Measurements from ENCODE around the gene CERK. TPM values are rescaled to one million over a fixed set of nuclear protein-coding genes. Genes with fewer than 3 reads are reported as not detected.

The CERK gene
- polyA plus RNA-seq, 4 donors, result 50.5 to 58.6 (median 52.7) TPM

GRCh38 chr22:46749682-46750529, 11.9 kb upstream of the CERK start:
- DNase-seq (ENCODE audit: low read depth in 4 of 4, low spot score in 2 of 4), result no peak

DNA sequence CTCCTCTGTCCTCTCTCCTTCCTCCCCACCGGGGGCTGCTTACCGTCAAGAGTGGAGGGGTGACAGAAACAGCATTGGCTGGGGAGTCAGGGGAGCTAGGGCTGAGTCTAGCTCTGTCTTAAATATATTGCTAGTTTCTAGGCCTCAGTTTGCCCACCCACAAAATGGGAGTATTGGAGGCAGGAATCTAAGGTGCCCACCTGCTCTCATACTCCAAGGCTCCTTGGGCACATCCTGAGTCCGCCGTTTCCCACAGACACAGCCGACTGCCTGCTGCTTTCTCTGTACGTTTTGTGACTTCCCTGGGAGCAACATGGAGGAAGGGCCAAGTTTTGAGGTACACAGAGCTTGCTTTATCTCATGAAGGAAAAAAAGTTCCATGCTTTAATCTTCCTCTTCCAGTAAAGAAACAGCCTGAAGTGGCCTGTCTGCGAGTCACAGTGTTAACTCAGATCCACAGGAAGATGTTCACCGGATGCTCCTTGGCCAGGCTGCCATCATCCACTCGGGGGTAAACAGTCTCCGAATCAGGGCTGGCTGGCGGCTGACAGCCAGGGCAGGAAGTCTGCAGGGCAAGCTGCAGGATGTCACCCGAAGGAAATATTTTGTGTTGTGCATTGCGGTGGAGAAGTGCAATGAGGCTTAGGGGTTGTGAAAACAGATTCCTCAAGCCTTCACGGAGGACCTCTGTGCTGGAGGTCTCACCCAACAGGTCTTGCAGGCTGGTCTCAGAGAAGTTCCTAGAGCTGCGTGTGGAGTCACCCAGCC, 11.0 kb upstream of the CERK start:
- no peak for DNase-seq (ENCODE audit: low read depth in 4 of 4, low spot score in 2 of 4)

- no peak for DNase-seq (ENCODE audit: low read depth in 4 of 4, low spot score in 2 of 4)
Observed at GRCh38 chr22:46748206-46748907, 10.3 kb upstream of the CERK start.

GRCh38 chr22:46747646-46748045, 9.6 kb upstream of the CERK start:
- DNase-seq (ENCODE audit: low read depth in 4 of 4, low spot score in 2 of 4), result no peak

GRCh38 chr22:46746620-46747019, 8.6 kb upstream of the CERK start:
- no peak for DNase-seq (ENCODE audit: low read depth in 4 of 4, low spot score in 2 of 4)

GRCh38 chr22:46746192-46746591, 8.1 kb upstream of the CERK start:
- no peak for DNase-seq (ENCODE audit: low read depth in 4 of 4, low spot score in 2 of 4)

GRCh38 chr22:46744581-46744980, 6.5 kb upstream of the CERK start:
- no peak for DNase-seq (ENCODE audit: low read depth in 4 of 4, low spot score in 2 of 4)

DNA sequence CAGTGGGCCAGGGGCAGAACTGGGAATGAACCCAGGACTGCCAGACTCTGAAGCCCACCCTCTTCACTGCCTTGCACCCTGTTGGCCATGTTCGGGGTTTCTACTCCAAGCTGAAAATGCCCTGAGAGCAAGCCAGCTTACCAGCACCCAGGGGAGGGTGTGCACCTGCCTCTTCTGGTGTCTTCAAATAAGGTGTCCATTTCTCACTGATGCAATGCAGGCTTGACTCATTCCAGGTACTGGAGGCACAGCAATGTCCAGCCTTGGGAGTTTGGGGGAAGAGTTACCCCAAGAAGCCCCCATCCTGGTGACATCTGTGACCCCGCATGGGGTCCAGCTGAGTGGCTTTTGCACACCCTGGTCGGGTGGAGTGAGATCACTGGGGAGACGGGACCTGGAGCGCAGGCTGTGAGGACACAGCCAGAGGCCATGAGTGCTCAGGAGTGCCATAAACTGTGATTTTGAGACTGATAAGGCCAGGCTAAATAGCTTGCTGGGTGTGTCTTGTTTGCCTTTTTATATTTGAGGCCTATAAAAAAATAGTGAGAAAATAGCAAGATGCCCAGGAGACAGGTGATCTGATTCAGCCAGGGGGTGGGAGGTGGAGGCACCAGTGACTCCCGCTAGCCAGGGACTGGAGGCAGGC, 4.6 kb upstream of the CERK start:
- DNase-seq (ENCODE audit: low read depth in 4 of 4, low spot score in 2 of 4), result no peak

DNA sequence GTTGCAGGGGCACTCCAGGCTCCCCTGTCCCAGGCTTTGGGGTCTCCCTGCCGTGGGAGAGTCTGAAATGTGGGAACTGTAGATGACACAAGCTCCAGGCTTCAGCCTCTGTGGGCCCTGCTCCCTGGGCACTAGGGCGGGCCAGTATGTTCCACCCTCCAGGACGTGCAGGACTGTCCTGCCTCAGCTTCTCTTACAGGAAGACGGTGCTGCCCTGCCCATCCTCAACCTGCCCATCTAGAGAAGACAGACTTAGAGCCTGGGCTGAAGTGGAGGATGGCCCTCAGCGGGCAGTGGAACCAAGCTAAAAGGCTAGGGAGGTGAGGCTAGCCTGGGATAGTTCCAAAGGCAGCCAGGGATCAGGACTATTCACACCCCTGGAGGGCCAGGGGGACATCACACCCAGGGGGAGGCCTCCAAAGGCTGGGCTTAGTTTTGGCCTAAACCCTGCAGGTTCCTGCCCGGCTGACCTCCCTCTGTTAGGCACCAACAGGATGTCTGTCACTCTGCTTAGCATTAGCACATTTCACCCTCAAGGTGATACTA, 4.0 kb upstream of the CERK start:
- no peak for DNase-seq (ENCODE audit: low read depth in 4 of 4, low spot score in 2 of 4)

DNA sequence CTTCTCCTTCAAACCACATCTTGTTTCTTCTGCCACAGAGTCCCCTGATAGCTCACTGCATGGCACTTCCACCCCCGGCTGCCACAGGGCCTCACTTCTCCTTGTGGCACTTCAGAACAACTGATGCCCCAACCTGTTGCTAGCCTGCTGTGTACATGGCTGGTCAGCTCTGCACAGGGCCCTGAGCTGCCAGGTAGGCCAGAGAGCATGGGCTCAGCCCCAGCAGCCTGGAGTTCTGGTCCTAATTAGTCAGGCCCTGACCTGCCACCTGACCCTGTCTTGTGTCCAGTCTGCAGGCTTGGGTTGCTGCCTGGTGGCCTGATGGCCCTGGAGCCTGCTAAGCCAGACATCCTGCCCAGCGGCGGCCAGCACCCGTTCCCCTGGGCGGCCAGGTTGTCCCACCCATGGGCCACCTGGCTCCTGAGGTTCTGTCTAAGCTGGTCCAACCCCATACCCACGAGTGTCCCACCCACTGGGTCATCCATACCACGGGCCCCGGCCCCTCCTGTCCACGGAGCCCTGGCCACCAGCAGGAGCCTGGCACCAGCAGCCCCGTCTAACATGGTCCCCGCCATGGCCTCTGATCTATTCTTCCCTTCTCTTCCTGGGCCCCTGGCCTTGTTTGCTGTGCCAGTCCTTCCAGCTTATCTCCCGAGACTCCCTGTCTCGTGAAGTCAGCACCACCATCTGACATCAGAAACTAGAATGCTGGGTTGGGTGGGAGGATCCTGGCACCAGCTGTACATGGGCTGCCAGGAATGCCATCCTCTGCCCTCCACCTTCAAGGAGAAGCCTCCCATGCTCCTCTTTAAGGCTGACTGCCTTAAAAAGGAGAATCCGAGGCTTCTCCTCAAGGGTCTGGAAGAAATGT, 3.1 kb upstream of the CERK start:
- no peak for DNase-seq (ENCODE audit: low read depth in 4 of 4, low spot score in 2 of 4)

DNA sequence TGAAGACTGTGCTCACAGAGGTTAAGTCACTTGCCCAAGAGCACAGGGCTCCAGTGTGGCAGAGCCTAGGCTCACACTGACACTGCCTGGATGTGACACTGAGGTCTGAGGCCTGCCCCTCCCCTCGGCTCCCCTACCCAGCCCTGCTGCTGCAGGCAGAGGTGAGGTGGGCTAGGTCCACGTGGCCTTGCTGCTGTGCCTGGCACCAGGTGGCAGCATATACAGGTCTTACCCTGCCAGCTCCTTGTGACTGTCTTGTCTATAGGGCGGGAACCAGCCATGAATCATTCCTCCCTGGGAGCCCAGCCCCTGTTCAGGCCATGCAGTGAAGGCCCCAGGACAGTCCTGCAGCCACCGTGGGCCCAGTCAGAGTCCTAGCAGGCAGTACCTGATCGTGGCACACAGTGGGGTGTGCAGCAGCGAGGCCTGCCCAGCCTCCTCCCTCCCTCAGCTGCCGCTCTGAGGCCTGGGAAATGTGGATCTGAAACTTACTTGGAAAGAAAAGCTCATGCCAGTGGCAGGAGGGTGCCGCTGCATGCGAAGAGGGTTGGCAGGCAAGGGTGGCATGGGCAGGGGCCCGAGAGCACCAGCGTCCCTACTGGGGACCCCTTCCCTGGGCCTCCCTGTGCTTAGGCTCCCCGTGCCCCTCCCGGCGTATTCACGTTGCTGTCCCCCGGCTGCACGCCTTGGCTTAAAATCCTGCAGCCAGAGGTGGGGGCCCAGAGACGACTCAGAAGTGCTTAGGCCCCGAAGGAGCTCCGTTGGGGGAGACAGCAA, 1.2 kb upstream of the CERK start:
- no peak for DNase-seq (ENCODE audit: low read depth in 4 of 4, low spot score in 2 of 4)

- DNase-seq (ENCODE audit: low read depth in 4 of 4, low spot score in 2 of 4), result no peak
Observed at GRCh38 chr22:46738647-46739093, 618 bp upstream of the CERK start.

DNA sequence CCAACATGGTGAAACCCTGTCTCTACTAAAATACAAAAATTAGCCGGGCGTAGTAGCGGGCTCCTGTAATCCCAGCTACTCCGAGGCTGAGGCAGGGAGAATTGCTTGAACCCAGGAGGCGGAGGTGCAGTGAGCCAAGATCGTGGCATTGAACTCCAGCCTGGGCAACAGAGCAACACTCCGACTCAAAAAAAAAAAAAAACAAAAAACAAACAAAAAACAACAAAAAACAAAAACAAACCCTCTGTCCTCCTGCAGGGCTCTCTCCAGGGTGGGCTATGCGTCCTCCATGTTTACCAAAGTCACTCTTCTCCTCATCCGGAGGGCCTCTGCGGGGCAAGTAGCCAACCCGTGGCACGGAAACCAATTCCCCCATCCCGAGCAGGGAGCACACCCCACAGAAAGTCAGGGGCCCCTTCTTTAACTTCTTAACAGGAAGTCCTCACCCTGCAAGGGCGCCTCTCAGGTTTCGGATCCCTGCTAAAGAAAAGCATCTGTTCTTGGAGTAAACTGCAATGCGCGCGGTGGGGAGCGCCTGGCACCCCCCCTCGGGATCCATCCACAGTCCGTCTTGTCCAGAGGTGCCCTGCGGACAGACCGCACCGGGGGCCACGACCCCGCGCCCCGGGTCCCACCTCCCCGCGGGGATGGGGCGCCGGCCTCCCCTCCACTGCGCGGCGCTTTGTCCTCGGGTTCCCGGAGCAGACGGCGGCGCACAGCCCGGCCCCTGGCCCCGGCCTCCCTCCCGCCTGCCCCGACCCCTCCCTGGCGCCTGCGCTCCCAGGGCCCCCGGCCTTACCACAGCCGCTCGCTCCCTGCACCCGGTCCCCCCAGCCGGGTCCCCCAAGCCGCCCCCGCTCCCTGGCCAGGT, 712 bp downstream of the CERK start:
- no peak for DNase-seq (ENCODE audit: low read depth in 4 of 4, low spot score in 2 of 4)

- DNase-seq (ENCODE audit: low read depth in 4 of 4, low spot score in 2 of 4), result no peak
Observed at GRCh38 chr22:46736705-46737104, 1.3 kb downstream of the CERK start.

- no peak for DNase-seq (ENCODE audit: low read depth in 4 of 4, low spot score in 2 of 4)
Observed at GRCh38 chr22:46735747-46736608, 2.1 kb downstream of the CERK start.

- no peak for DNase-seq (ENCODE audit: low read depth in 4 of 4, low spot score in 2 of 4)
Observed at GRCh38 chr22:46734830-46735453, 3.1 kb downstream of the CERK start.
